Fibroblast of mammary gland (primary cell): Measurements from ENCODE around the gene POU4F1.

ENCODE experiments used
- DNase-seq: peaks from one replicate; pipeline ENCODE4 v3.0.0-alpha.2; 2010; ENCODE audit warnings: low read depth
- H3K4me3 ChIP-seq: 2 replicates; pipeline ENCODE4 v1.5.1; 2011; ENCODE audit warnings: low read depth, mild to moderate bottlenecking, low read length, moderate library complexity; ENCODE audit not compliant: control insufficient read depth
- CTCF ChIP-seq: conservative IDR thresholded peaks from 2 replicates; pipeline ENCODE4 v1.5.1; 2011; ENCODE audit warnings: low read depth, low read length, inconsistent platforms; ENCODE audit not compliant: control insufficient read depth, insufficient read depth

The POU4F1 gene

DNA sequence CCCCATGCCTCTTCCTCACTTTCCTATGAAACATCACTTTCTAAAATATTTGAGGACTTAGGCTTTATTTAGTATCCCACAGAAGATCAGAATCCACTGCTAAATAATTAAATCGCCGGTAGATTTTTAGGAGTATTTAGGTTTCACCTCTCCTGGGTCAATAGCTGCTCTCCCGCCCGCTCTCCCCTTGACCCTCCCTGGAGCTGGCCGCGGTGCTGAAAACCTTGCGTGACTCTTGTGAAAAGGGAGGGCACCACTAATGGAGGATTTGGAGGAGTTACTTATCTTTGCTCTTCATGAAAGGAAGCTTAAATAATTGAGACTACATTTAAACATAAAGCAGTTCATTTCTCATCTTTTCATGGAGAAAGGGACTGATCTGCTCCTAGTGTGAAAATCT is 14.1 kb downstream of the POU4F1 start:
- H3K4me3 ChIP-seq = no peak overlapping the region
- TF ChIP-seq CTCF = no peak
- peak; percentile 28 for DNase-seq

- no peak overlapping the region for H3K4me3 ChIP-seq
- TF ChIP-seq CTCF = no peak
- DNase-seq = no peak
Observed at GRCh38 chr13:78587395-78587794, 16.0 kb downstream of the POU4F1 start.

DNA sequence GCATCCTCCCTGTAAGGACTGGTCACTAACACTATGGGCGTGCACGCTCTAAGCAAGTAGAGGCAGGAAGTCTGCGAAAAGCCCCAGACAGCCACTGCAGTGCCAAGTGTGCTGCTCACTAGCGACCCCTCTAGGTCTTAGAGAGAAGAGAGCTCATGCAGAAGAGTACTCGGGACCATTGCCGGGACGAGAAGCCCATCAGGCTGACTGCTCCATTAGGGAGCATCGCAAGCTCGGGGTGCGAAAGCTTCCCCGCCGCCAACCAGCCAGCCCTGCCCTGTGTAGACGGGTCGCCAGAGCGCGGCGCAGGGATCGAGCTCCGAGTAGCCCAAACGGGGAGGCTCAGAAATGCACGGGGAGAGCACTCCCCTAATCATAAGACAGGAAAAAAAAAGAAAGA is 16.6 kb downstream of the POU4F1 start:
- no peak for DNase-seq
- TF ChIP-seq CTCF = peak; percentile 22
- H3K4me3 ChIP-seq = no peak overlapping the region

DNA sequence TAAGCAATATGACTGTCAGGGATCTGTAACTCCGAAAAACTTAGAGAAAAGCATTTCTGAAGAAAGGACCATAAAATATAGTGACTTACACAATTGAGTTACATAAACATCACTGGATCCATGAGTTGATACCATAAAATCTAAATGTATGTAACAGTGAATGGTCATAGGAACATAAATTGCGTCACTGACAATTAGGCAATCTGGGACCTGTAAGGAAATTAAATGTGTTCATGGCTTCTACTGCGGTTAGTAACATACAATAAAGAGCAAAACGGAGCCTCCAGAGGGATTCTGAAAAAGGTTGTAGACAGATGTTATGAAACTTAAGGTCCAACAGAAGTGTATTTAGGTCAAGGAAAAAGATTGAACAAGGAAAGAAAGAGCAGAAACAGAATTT is 27.1 kb downstream of the POU4F1 start:
- DNase-seq = no peak
- H3K4me3 ChIP-seq = no peak overlapping the region
- no peak for TF ChIP-seq CTCF

DNA sequence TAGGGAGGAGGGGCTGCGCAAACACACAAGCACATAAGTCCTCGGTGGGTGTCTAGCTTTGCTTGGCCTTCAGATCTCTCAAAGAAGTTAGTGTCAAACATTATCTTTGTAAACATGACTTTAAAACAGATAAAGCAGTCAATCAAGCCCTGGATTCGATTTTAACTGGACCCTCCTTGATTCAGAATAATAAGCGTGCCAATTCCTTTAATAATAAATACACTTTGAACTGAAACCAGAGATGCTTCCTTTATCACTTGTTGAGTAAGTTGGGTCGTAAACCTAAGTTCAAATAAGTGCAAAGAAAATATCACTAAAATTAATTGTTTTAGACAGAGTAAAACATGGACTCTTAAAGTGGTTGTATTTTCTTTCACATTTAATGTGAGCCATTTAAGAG is 30.9 kb downstream of the POU4F1 start:
- no peak for TF ChIP-seq CTCF
- no peak for DNase-seq
- H3K4me3 ChIP-seq = no peak overlapping the region

DNA sequence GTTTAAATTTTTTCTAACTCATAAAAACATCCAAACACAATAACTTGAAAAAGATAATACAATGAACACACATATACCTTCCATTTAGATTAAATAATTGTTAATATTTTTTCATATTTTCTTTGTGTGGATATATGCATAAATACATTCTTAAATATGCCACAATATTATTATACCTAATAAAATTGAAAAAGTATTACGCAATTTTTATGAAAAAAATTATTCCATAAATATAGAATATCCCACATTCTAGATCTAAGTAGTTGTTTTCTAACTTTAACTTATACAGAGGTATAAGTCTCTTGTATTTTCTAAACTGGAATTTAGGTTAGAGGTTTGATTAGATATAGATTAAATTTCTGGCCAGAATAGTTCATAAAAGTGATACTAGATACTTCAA is 34.3 kb downstream of the POU4F1 start:
- no peak overlapping the region for H3K4me3 ChIP-seq
- no peak for DNase-seq
- no peak for TF ChIP-seq CTCF

GRCh38 chr13:78566631-78567030 is 36.7 kb downstream of the POU4F1 start:
- no peak for TF ChIP-seq CTCF
- no peak for DNase-seq
- no peak overlapping the region for H3K4me3 ChIP-seq
